NCI-H524 (cell line): ENCODE results near the gene PI4KA.
"Not testable (repeated sequence)": the region's sequence is repeated elsewhere in the genome, so short reads cannot be mapped to it uniquely, and the experiment has no call there.

Source experiments
- DNase-seq, 2 experiments: peaks; one replicate each; lab custom pipeline; 2025; lab: John Stamatoyannopoulos, UW

PI4KA gene

DNA sequence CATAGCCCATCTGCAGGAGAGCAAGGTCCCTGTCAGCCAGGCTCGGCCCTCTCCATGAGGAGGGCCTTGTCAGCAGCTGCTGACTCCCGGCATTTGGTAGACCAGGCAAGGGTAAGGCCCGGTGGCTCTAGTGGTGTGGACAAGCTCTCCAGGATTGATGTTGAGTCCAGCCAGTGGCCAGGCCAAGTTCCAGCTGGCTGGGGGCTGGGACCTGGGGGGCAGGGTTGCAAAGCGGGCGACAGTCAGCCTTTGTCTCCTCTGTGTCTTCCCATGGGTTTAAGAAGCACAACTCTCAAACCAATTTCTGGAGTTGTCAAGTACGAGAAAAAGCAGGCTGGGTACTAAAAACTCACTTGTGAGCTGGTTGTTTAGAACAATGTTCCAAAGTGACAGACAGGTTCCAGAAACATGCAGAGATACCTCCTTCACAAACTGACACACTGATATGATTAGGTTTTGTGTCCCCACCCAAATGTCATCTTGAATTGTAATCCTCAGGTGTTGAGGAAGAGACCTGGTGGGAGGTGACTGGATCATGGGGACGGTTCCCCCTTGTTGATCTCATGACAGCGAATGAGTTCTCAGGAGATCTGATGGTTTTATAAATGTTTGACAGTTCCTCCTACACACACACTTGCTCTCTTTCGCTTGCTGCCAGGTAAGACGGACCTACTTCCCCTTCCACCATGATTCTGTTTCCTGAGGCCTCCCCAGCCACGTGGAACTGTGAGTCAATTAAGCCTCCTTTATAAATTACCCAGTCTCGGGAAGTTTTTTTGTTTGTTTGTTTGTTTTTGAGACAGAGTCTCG is 137.0 kb downstream of the PI4KA start:
- no peak for DNase-seq

DNA sequence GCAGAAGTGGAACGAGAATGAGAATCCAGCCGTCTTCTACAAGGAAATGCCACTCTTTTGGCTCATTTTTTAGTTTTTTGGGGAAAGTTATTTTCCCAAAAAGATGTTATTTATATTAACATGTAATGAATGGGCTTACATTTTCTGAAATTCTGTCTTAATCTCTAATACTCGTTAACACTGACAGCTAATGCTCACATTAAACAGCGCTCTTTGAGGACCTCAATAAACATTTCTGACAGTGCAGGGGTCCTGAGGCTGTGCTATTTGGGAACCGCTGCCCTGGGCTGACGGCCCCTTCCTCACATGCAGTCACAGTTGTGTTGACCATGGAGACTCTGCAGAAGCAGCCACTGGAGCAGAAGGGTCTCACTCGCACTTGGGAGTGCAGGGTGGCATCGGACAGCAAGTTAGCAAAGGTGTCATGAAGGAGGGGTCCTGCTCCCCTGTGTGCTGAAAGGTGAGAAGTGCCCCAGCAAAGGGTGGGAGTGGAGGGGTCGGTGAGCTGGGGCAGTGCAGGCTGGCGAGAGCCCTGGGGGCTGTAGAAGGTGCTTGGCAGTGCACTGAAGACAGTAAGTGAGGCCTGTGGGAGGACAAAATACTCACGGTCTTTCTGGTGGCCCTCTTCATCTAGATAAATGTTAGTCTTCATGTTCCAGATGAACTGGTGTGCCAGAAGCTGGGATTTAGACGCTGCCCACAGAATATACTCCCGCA is 137.8 kb downstream of the PI4KA start:
- DNase-seq: no peak

DNA sequence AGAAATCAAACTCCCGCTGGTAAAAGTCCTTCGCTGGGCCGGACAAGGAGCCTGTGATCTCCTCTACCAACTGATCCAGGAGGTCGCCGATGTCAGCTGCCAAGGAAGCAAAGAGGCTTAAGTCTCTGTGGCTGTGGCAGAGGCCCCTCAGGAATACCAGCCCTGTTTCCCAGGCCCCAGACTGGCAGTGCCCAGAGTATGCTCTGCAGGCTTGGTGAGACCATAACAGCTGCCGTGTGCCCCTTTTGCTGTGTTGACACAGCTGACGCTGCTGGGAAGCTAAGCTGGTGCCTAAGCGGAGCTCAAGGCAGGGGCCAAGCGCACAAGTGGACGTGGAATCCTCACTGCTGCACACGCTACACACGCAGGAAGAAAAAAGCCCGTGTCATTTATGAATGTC is 139.9 kb downstream of the PI4KA start:
- DNase-seq: peak; percentile 49 to 69

DNA sequence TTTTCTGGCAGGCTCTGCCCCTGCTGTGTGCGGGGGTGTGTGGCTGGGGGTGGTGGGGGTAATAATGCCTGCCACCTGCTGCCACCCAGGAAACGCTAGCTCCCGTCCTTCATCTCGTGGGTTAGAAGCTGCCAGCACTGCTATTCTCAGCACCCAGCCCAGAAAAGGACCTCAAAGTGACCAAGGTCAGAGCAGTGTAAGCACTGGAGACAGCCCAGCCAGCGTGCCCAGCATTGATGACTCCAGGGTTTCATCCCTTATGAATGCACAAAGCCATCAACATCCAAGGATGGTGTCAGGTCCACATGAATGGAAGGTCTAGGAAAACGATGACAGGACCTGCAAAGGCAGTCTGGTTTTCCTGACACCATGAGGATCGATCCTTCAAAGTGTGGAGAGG is 140.6 kb downstream of the PI4KA start:
- not testable (repeated sequence) for DNase-seq

DNA sequence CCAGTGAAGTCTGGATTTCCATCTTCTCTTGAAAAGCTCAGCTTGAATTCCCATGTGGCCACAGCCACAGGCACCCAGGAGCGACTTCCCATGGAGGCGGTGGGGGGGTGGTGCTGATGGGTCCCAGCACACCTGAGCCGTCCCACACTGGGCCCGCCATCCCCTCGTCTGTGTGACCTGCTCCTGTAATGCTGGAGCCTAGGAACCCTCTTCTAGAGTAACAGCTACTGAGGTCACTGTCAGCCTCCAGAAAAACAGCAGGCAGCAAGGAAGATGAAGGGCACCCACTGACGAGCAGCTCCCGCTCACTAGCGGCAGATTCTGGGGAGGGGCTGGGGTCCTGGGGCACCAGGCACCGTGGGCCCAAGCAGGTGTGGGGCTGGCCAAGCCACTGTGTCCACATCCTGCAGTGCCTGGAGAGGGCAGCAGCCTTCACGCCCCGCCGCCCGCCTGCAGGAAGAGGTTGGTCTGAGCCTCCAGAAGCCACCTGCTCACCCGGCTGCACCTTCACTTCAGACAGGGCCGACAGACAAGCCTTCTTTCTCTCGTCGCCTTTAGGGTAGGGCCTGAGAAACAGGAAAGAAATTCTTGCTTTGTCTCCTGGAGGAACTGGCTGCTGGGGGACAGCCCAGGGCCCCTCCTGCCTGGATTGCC is 141.3 kb downstream of the PI4KA start:
- peak in 1 of 2 experiments; percentile 44 for DNase-seq

DNA sequence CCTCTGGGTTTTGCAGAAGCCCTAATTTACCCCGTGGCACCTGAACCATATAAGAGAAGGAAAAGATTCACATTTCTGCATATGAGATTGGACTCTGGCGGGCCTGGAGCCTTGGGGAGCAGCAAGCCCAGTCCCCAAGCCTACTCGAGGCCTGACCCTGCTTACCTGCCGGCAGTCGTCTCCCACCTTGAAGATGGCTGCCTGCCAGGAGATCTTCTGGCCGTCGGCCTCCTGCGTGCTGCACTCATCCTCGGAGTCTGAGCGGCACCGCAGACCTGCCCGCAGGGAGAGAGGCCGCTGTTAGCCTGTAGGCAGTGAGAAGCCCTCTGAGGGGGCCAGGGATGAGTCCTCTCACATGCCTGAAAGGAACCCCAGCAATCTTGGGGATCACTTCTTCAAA is 145.5 kb downstream of the PI4KA start:
- not testable (repeated sequence) for DNase-seq

DNA sequence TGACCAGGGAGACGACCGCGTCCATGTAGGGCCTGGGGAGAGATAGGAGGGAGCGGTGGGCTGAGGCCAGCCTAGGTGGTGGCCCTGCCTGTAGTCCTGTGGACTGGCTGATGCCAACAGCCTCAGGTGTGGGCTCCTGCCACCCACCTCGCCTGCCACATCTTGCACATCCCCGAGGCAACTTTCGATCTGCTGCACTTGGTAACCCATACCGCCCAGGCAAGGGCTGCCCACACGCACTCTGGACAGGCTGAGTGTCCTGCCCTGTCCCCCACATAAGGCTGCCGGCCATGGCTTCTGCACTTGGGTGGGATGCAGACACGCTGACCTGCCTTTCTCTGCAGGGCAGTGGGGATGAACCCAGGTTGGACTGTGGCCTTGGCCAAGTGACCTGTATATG is 148.6 kb downstream of the PI4KA start:
- DNase-seq: not testable (repeated sequence)

DNA sequence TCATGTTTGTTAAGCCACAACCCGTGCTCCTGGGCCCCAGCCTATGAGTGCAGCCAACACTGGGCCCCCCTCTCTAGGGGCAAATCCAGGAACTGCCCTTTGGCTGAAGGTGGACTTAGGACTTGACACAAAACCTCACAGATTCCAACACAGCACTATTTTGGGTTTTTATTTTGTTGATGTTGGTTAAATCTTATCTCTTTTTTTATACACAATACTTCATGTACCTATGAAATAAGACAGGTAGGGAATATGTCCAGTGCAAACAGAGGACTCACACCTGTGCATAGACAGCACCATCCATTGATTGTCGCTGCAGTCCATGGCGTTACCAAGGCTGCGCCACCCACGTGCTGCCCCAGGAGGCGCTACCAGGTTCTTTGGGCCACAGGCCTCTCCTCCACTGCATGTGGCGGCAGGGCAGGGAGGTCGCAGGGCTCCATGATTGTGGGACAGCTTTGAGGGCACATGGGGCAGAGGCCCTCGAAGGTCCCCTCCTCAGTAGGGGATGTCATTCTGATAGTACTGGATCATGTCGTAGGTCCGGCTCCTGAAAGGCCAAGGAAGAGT is 151.0 kb downstream of the PI4KA start:
- DNase-seq: not testable (repeated sequence)

DNA sequence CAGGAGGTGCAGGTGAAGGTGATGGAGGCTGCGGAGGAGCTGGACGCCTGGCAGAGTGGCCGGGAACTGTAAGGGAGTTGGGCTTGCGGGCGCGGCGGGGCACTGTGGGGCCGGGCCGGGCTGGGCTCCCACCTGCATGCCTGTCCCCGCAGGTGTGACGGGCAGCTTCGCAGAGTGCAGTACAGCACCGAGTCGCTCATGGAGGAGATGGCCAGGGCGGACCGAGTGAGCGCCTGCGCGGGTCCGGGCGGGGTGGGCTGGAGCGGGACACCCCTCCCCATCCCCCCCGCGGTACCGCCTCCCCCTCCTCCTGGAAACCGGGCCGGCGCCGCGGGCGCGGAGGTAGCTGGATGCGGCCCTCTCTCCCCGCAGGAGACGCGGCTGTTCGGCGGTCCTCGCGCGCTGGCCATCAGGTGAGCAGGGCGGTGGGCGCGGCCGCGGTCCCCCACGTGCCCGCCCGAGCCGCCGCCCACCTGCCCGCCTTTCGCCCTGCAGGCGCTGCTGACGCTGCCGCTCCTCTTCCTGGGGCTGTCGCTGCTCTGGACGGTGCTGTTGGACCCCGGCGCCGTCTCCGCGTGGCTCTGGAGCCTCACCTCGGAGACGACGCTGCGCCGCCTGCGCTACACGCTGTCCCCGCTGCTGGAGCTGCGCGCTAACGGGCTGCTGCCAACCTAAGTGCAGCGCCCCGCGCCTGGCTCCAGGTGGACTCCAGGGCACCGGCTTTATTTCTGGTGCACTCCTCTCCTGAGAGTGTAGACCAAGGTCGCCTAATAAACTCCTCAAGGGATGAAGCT is 154.6 kb downstream of the PI4KA start:
- DNase-seq: peak in 1 of 2 experiments; percentile 40

DNA sequence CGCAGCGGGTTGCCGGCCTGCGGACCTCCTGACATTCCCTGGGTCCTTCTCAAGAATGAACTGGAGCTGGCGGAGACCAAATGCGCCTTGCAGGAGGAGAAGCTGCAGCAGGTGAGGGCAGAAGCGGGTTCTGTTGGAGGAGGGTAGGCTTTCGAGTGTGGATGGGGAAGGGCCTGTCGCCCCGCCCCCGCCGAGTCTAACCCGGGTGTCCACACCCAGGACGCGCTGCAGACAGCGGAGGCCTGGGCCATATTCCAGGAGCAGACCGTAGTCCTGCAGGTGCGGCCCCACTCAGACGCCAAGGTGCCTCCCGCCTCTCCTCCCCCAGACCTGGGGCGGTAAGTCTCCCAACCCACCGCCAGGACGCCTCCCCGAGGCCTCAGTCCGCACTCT is 155.2 kb downstream of the PI4KA start:
- not testable (repeated sequence) for DNase-seq

DNA sequence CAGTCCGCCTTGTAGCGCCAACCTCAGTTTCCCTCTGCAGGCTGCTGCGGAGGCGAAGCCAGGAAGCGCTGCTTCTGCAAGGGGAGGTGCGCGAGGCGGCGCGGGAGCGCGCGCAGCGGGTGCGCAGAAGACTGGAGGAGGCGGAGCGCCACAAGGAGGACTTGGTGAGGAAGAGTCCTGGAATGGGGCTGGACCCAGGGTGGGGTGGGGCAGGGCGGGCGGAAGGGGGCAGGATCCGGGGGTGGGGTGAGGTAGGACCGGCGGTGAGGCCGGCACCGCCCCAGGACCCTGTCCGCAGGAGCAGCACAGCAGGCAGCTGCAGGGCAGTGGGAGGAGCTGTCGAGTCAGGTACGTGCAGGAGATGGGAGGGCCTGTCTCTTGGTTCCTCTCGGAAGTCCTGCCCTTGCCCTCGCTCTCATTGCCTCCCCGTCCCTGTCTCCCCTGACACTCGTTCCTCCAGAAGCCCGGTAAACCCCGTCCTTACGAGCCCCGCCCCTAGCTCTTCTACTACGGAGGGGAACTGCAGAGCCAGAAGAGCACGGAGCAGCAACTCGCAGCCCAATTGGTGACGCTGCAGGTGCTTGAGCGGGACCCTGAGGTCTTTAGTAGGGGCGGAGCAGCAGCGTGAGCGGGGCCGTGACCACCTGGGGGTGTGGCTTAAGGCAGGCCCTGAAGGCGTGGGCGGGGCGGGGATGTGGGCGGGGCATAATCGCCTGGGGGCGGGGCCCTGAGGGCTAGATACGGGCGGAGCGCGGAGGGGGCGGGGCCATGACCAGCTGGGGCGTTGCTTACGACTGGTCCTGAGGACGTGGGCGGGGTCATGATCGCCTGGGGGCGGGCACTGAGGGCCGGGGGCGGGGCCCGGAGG is 155.8 kb downstream of the PI4KA start:
- peak; percentile 85 to 91 for DNase-seq

DNA sequence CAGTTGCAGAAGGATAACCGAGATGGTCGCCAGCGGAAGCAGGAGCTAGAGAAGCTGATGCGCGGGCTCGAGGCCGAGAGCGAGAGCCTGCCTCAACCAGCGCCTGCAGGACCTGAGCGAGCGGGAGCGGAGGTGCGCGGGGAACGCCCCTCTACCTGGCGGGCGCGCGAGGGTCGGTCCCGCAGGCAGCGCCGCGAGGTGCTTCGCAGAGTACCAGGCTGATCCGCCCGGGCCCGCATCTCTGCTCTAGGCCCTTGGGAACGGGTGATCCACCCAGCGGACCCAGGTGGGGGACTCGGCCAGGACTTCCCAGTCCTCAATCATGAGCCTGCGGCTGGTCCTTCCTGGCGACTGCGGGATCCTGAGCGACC is 156.5 kb downstream of the PI4KA start:
- DNase-seq: not testable (repeated sequence)

DNA sequence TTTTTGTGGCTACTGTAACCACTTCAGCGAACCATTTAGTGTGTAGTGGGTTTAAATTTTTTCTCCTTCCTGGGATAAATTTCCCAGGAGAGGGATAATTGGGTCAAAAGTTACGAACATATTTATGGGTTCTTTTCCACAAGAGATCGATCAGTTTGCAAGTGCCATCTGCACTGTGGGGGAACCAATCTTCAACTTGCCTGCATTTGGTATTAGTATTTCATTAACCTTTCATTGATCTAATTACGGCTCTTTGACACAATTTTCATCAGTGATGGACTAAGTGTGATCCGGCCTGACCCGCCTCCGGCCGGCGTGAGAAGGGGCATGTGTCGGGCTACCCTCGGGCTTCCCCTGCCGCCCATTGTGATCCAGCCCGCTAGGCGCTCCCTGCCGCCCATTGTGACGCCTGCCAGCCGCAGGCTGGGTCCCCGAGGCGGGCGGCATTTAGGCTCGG is 156.9 kb downstream of the PI4KA start:
- DNase-seq: not testable (repeated sequence)

DNA sequence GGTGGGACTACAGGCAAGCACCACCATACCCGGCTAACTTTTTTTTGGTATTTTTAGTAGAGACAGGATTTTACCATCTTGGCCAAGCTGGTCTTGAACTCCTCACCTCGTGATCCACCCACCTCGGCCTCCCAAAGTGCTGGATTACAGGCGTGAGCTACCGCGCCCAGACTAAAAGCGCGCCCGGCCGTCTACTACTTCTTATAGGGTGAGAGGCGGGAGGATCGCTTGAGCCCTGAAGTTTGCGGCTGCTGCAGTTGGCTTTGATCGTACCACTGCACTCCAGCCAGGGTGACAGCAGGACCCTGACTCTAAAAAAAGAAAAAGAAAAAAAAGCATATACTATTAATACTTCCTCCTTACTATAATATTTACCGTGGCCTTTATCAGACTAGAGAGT is 158.3 kb downstream of the PI4KA start:
- DNase-seq: not testable (repeated sequence)

DNA sequence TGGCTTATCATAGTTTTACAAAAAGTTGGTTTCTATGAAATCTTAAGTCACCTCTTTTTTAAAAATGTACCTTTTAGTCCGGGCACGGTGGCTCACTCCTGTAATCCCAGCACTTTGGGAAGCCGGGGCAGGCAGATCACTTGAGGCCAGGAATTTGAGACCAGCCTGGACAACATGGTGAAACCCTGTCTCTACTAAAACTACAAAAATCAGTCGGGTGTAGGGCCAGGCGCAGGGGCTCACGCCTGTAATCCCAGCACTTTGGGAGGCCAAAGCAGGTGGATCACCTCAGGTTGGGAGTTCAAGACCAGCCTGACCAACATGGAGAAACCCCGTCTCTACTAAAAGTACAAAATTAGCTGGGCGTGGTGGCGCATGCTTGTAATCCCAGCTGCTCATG is 158.8 kb downstream of the PI4KA start:
- not testable (repeated sequence) for DNase-seq

DNA sequence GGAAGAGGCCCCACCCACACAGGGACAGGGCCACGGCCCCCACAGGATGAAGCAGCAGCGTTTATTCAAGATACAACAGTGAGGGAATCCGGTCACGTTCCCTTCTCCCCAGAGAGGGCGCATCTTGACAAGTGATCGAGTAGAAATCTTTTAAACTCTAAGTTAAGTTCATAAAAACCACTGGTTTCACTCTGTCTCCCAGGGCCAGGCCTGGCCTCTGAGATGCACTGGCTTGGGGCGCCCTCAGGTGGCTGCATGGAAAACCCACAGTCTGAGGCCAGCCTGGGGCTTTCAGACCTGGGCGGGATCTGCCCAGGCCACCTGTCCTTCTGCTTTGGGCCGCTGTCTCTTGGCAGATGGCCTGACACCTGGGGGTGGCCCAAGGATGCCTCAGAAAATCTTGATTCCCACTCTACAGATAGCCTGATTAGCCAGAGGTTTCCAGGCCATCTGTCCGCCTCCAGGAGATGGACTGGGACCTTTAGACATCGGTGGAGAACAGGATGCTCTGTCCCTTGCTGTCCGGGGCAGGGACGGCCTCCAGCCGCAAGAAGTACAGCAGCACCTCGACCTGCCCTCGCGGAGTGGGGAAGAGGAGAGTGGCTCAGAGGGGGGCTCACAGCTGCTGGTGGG is 161.0 kb downstream of the PI4KA start:
- DNase-seq: peak; percentile 88 to 92

DNA sequence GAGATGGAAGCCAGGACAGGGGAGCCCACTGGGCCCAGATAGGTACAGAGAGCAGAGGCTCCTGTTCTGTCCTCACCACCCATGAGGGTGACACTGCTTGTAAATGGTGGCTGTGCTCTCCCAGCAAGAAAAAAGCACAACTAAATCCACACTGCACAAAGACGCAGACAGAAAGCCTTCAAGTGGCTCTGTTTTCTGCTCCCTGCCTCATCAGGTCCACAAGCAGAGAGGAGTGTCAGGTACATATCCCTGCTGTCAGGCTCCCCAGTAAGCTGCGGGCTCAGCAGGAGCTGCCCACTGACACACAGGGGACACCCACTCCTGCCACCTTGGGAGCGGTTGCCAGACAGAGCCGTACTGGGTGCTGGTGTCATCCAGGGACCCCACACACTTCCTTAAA is 162.6 kb downstream of the PI4KA start:
- not testable (repeated sequence) for DNase-seq

DNA sequence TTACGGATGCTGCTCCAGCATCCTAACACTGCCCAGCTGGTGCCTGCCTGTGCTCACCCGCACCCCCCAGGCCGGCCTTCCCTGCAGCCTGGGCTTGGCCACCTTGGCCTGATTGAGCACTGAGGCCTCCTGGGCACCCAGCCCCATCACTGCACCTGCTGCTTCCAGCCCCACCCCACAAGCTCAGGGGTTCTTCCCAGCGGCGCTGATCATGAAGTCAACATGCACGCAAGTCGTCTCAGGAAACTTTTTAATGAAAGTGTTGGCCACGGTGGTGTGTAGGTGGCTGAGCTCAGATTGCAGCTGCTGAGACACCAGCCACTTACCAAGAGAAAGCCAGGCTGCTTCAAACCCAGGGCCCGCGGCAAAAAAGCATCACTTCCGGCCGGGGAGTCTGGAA is 163.4 kb downstream of the PI4KA start:
- not testable (repeated sequence) for DNase-seq

DNA sequence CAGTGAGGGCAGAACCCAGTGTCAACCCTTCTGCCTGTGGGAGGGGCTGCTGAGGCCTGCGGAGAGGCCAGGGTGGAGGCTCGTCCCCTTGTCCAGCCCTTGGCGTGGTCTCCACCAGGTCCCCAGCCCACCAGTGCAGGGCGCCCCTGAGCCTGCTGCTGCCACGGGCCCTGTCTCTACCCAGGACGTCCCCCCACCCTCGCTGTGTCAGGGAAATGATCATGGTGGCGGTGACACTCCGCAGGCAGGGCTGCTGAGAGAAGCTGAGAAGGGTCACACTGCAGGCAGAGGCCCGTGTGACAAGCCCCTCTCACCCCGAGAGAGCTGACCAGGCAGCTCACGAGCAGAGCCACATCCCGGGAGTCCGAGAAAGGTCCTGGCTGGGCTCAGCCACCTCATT is 164.4 kb downstream of the PI4KA start:
- DNase-seq: not testable (repeated sequence)

DNA sequence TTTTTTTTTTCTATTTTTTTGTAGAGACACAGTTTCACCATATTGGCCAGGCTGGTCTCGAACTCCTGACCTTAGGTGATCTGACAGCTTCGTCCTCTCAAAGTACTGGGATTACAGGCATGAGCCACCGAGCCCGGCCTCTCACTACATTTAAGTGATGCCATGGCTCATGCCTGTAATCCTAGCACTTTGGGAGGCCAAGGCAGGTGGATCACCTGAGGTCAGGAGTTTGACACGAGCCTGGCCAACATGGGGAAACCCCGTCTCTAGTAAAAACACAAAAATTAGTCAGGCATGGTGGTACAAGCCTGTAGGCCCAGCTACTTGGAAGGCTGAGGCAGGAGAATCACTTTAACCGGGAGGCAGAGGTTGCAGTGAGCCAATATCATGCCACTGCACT is 165.7 kb downstream of the PI4KA start:
- DNase-seq: not testable (repeated sequence)
